ENCODE results near the gene COPB2.

Gene COPB2

DNA sequence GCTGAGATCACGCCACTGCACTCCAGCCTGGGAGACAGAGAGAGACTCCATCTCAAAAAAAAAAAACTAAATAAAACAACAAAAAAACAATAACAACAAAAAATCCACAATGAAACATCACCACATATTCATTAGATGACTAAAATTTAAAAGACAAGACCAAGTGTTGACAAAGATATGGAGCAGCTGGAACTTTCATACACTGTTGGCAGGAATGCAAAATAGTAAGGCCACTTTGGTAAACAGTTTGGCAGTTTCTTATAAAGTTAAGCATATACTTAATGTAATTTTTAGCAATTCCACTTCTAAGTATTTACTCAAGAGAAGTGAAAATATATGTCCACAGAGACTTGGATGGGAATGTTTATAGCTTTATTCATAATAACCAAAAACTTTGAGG is 43.6 kb upstream of the COPB2 start:
- H3K4me2 ChIP-seq (ENCODE audit: low read length) = no peak overlapping the region

DNA sequence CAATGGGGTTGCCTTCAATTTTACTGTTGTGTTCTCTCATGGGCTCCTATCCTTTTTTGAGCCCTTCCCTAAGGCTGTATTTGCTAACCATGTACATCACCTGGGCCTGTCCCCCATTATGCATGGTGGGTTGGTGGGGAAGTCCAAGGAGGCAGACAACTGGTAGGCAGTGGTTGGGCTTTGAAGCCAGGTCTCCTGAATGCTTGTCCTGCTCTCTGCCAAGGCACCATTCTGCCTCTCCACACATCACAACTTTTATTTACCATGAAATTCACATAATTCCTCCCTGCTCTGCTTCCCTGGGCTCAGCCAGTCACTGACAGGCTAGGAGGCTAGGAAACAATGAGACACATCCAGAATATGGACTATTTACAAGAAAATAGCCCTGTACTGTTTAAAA is 41.0 kb upstream of the COPB2 start:
- Histone ChIP-seq H3K27me3 (ENCODE audit: control insufficient read depth, low read length) (no peaks in the 10 kb centered on the region), H3K27ac (ENCODE audit: low read depth, low read length) (no peak overlapping the region), H3K4me2 (ENCODE audit: low read length) (no peak overlapping the region), H3K9me3 (ENCODE audit: control insufficient read depth, insufficient read depth, low read length) (no peaks in the 10 kb centered on the region), H3K36me3 (ENCODE audit: control insufficient read depth, low read length) (no peaks in the 10 kb centered on the region), H3K9me2 (replicated peaks; ENCODE audit: control insufficient read depth, low read length) (no peaks in the 10 kb centered on the region), H3K4me3 (ENCODE audit: low read length) (no peak overlapping the region), H3K79me2 (ENCODE audit: control insufficient read depth, low read length) (no peaks in the 10 kb centered on the region), H4K20me1 (ENCODE audit: control insufficient read depth, insufficient read depth, low read depth, low read length) (no peaks in the 10 kb centered on the region), H3F3A (ENCODE audit: control insufficient read depth, insufficient read depth) (no peaks in the 10 kb centered on the region), H3K4me1 (ENCODE audit: control insufficient read depth, low read length) (no peaks in the 10 kb centered on the region)
- TF ChIP-seq, protein P1, sequence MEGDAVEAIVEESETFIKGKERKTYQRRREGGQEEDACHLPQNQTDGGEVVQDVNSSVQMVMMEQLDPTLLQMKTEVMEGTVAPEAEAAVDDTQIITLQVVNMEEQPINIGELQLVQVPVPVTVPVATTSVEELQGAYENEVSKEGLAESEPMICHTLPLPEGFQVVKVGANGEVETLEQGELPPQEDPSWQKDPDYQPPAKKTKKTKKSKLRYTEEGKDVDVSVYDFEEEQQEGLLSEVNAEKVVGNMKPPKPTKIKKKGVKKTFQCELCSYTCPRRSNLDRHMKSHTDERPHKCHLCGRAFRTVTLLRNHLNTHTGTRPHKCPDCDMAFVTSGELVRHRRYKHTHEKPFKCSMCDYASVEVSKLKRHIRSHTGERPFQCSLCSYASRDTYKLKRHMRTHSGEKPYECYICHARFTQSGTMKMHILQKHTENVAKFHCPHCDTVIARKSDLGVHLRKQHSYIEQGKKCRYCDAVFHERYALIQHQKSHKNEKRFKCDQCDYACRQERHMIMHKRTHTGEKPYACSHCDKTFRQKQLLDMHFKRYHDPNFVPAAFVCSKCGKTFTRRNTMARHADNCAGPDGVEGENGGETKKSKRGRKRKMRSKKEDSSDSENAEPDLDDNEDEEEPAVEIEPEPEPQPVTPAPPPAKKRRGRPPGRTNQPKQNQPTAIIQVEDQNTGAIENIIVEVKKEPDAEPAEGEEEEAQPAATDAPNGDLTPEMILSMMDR (IDR thresholded peaks at IDR 0.05; ENCODE audit: low read depth, low read length, poor library complexity, severe bottlenecking) = no peak
- no peak for TF ChIP-seq EZH2phosphoT487 (IDR thresholded peaks at IDR 0.05; ENCODE audit: borderline replicate concordance, low read length)

More for the DNA sequence above, 43.6 kb upstream of the COPB2 start:
- Histone ChIP-seq H3K4me3 (ENCODE audit: low read length) (no peak overlapping the region), H3F3A (ENCODE audit: control insufficient read depth, insufficient read depth) (no peaks in the 10 kb centered on the region), H3K27me3 (ENCODE audit: control insufficient read depth, low read length) (no peaks in the 10 kb centered on the region), H4K20me1 (ENCODE audit: control insufficient read depth, insufficient read depth, low read depth, low read length) (no peaks in the 10 kb centered on the region), H3K27ac (ENCODE audit: low read depth, low read length) (no peak overlapping the region), H3K79me2 (ENCODE audit: control insufficient read depth, low read length) (no peaks in the 10 kb centered on the region), H3K36me3 (ENCODE audit: control insufficient read depth, low read length) (no peaks in the 10 kb centered on the region), H3K4me1 (ENCODE audit: control insufficient read depth, low read length) (no peaks in the 10 kb centered on the region), H3K9me3 (ENCODE audit: control insufficient read depth, insufficient read depth, low read length) (no peaks in the 10 kb centered on the region), H3K9me2 (replicated peaks; ENCODE audit: control insufficient read depth, low read length) (no peaks in the 10 kb centered on the region)
- TF ChIP-seq EZH2phosphoT487 (IDR thresholded peaks at IDR 0.05; ENCODE audit: borderline replicate concordance, low read length) = no peak
- TF ChIP-seq, protein P1 (IDR thresholded peaks at IDR 0.05; ENCODE audit: low read depth, low read length, poor library complexity, severe bottlenecking) = no peak

DNA sequence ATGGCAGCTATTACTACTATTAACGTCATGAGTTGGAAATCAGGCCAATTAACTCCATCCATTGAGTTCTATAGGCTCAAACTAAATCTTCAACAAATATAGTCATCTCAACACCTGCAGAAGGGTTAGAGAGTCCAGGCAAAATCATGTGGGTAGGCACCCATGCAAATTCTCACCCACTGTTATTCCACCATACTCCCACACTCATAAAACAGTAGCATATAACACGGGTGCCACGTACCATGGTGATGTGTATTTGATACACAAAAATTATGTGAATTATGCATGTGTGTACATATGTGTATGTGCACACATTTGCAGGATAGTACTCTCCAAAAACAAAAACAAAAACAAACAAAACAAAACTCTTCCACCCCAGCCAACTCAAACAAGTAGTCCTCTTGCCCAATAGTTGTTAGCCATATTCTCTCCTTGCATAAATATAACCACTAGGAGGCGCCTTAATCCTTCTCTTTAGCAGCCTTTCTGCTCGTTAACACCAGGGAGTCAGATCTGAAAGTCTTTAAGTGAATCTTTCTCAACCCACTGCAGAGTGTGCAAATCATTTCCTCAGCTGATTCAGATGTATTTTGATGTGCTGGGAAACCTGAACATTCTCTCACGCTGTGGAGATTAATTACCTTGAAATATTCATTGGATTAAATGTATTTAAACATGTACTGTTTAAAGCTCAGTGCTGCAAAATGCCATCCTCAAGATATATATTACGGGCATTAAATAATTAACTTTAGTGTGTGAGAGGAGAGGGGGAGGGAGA is 38.0 kb upstream of the COPB2 start:
- no peak overlapping the region for H3K4me3 ChIP-seq (ENCODE audit: low read length)
- H3K79me2 ChIP-seq (ENCODE audit: control insufficient read depth, low read length) = no peaks in the 10 kb centered on the region
- no peak overlapping the region for H3K4me2 ChIP-seq (ENCODE audit: low read length)

More for the DNA sequence above, 38.0 kb upstream of the COPB2 start:
- no peaks in the 10 kb centered on the region for H3K27me3 ChIP-seq (ENCODE audit: control insufficient read depth, low read length)
- no peaks in the 10 kb centered on the region for H3F3A ChIP-seq (ENCODE audit: control insufficient read depth, insufficient read depth)
- no peak for TF ChIP-seq EZH2phosphoT487 (IDR thresholded peaks at IDR 0.05; ENCODE audit: borderline replicate concordance, low read length)
- TF ChIP-seq, protein P1 (IDR thresholded peaks at IDR 0.05; ENCODE audit: low read depth, low read length, poor library complexity, severe bottlenecking) = peak; percentile 87
- H4K20me1 ChIP-seq (ENCODE audit: control insufficient read depth, insufficient read depth, low read depth, low read length) = no peaks in the 10 kb centered on the region
- no peaks in the 10 kb centered on the region for H3K9me3 ChIP-seq (ENCODE audit: control insufficient read depth, insufficient read depth, low read length)
- H3K27ac ChIP-seq (ENCODE audit: low read depth, low read length) = no peak overlapping the region
- no peaks in the 10 kb centered on the region for H3K4me1 ChIP-seq (ENCODE audit: control insufficient read depth, low read length)
- no peaks in the 10 kb centered on the region for H3K9me2 ChIP-seq (replicated peaks; ENCODE audit: control insufficient read depth, low read length)
- no peaks in the 10 kb centered on the region for H3K36me3 ChIP-seq (ENCODE audit: control insufficient read depth, low read length)
